ENCODE results near the gene ZNF385A. TPM values are rescaled to one million over a fixed set of nuclear protein-coding genes. Genes with fewer than 3 reads are reported as not detected.

ZNF385A gene
- total RNA-seq, 2 donors from 2014 or later = 3.1 to 7.3 TPM

- Histone ChIP-seq H3K36me3 (replicated peaks in 1 of 2; ENCODE audit: insufficient read depth in 1 of 2, low read depth in 2 of 2) (no peaks in the 10 kb centered on the region), H3K27ac (peak overlapping the region in 1 of 4 donors; percentile 51), H3K9me3 (no peaks in the 10 kb centered on the region), H3K4me1 (peaks cover 7% of the 10 kb centered on the region), H3K27me3 (no peaks in the 10 kb centered on the region), H3K4me3 (no peak overlapping the region)
- ATAC-seq (no peak), DNase-seq (peak in 1 of 4 donors; percentile 55)
- no peak for TF ChIP-seq CTCF (IDR thresholded peaks at IDR 0.05)
- TF ChIP-seq POLR2A (IDR thresholded peaks at IDR 0.05) = peak in 1 of 3 donors; percentile 39
- WGBS, 2 donors = 78 to 87% methylated on average over 3 of the region's 3 CpGs
- intact Hi-C loops (cut with DNase I) = no loop called here
These were observed 1.4 kb downstream of the ZNF385A start for GRCh38 chr12:54383041-54383609.

- intact Hi-C loops (cut with DNase I) = no loop called here
- Histone ChIP-seq H3K27me3 (no peaks in the 10 kb centered on the region), H3K4me3 (no peak overlapping the region), H3K9me3 (no peaks in the 10 kb centered on the region), H3K36me3 (replicated peaks in 1 of 2; ENCODE audit: insufficient read depth in 1 of 2, low read depth in 2 of 2) (no peaks in the 10 kb centered on the region), H3K4me1 (peaks cover 7% of the 10 kb centered on the region), H3K27ac (no peak overlapping the region)
- DNase-seq = no peak
- TF ChIP-seq CTCF (IDR thresholded peaks at IDR 0.05) = no peak
- WGBS, 2 donors = 77 to 78% methylated on average over 4 of the region's 4 CpGs
- ATAC-seq = no peak
These were observed 3.4 kb downstream of the ZNF385A start for GRCh38 chr12:54381136-54381535.

DNA sequence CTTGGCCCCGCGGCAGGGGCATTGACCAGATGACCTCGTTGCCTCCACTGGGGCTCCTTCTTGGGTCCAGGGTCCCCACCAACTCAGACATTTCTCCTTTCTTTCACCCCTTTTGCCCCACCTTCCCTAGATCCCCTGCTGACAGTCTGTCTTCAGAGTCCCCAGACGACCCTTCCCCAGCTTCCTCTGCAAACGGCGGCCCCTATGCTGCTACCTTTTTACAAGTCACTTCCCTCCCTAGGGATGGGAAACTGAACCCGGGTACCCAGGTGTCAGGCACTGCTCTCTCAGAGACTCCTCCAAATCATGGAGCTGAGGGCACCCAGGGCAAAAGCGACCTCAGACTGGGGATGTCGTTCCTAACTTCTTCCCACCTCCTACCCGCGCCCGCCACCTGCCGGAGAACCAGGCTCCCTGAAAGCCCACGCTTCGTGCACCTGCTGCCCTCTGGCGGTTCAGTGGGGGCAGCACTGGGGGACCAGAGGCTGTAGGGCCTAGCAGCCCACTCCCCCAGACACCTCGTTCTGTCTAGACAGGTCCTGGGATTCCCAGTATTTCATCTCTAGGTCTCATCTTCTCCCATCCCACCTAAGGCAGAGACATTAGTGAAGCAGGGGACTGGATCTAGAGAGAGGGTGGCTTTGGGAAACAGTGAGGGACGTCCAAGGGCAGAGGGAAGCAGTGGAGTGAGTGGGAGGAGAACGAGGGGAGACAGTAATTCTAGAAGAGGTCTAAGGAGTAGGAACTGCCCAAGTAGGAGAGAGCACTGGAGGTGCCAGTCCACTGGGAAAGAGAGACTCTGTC, 4.9 kb downstream of the ZNF385A start:
- peak overlapping the region in 1 of 2 donors; percentile 8 for H3K4me3 ChIP-seq
- DNase-seq (peak; percentile 90 to 93 (median 92)), ATAC-seq (peak; percentile 95)
- WGBS, 2 donors = 5 to 9% methylated on average over 16 to 19 of the region's 19 CpGs
- H3K4me1 ChIP-seq = peaks cover 7% of the 10 kb centered on the region
- no peaks in the 10 kb centered on the region for H3K36me3 ChIP-seq (replicated peaks in 1 of 2; ENCODE audit: insufficient read depth in 1 of 2, low read depth in 2 of 2)
- H3K9me3 ChIP-seq = no peaks in the 10 kb centered on the region
- H3K27ac ChIP-seq = peak overlapping the region in 3 of 4 donors; percentile 7 to 61 (median 55)
- intact Hi-C loops (cut with DNase I) = no loop called here
- no peak for TF ChIP-seq POLR2A (IDR thresholded peaks at IDR 0.05)
- TF ChIP-seq CTCF (IDR thresholded peaks at IDR 0.05) = peak; percentile 99 to 100 (median 100)
- no peaks in the 10 kb centered on the region for H3K27me3 ChIP-seq

DNA sequence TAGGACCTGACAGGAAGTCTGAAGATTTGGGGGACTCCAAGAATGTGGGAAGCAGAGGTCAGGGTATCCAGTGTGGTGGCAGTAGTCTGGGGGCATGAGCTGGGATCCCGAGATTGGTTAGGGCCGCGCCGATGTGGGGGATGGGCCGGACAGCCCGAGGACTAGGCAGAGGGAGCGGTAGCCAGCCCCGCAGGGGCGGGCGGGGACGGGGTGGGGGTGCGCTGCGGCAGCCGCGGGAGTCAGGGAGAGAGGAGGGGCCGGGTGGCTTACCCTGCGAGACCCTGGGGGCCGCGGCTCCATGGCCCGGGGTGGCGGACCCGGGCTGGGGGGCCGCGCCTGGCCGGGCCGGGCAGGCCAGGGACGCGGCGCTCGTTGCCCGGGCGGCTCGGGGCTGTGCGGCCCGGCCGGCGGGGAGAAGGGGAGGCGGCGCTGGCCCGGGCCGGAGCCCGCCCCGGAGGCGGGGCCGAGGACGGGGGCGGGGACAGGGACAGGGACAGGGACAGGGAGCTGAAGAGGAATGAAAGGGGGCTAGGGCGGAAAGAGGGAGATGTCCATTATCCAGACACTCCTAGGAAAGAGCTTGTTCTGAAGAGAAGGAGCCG, 5.6 kb downstream of the ZNF385A start:
- peak overlapping the region in 1 of 4 donors; percentile 61 for H3K27ac ChIP-seq
- H3K4me1 ChIP-seq = peaks cover 7% of the 10 kb centered on the region
- peak; percentile 53 to 72 (median 66) for DNase-seq
- no peaks in the 10 kb centered on the region for H3K27me3 ChIP-seq
- ATAC-seq = peak; percentile 86
- no peaks in the 10 kb centered on the region for H3K9me3 ChIP-seq
- WGBS, 2 donors = 3 to 12% methylated on average over 18 to 34 of the region's 49 CpGs
- H3K36me3 ChIP-seq (replicated peaks in 1 of 2; ENCODE audit: insufficient read depth in 1 of 2, low read depth in 2 of 2) = no peaks in the 10 kb centered on the region
- no peak for TF ChIP-seq CTCF (IDR thresholded peaks at IDR 0.05)
- TF ChIP-seq POLR2A (IDR thresholded peaks at IDR 0.05) = no peak
- intact Hi-C loops (cut with DNase I) = no loop called here
- H3K4me3 ChIP-seq = peak overlapping the region in 1 of 2 donors; percentile 8
